Effector memory CD8-positive, alpha-beta T cell (primary cell): Measurements from ENCODE around the gene OTOR.

ENCODE experiments used
- ATAC-seq: fragments of 150-1000 bp; cut with Tn5 transposase; replicated peaks from 2 replicates; pipeline ENCODE4 v1.10.0; 2021; ENCODE audit warnings: mild to moderate bottlenecking, moderate library complexity
- DNase-seq, 3 experiments: peaks; one replicate each; pipeline ENCODE4 v3.0.0; 2021
- H3K27ac Mint-ChIP-seq, 2 donors: one replicate each; pipeline ENCODE4 v1.8.0; 2022; ENCODE audit warnings: mild to moderate bottlenecking in 2 of 2, mixed read lengths in 2 of 2, moderate library complexity in 2 of 2
- H3K27me3 Mint-ChIP-seq, 2 donors: one replicate each; pipeline ENCODE4 v1.8.0; 2022; ENCODE audit warnings: mixed read lengths in 2 of 2
- H3K36me3 Mint-ChIP-seq: one replicate; pipeline ENCODE4 v1.8.0; 2022; ENCODE audit warnings: mild to moderate bottlenecking, moderate library complexity, mixed read lengths; ENCODE audit not compliant: insufficient read depth
- H3K4me1 Mint-ChIP-seq, 2 donors: one replicate each; pipeline ENCODE4 v1.8.0; 2022; ENCODE audit warnings: low read depth in 2 of 2, mixed read lengths in 2 of 2
- H3K4me3 Mint-ChIP-seq, 2 donors: one replicate each; pipeline ENCODE4 v1.8.0; 2022; ENCODE audit warnings: mild to moderate bottlenecking in 2 of 2, mixed read lengths in 2 of 2, moderate library complexity in 2 of 2
- H3K9me3 Mint-ChIP-seq, 2 donors: one replicate each; pipeline ENCODE4 v1.8.0; 2022; ENCODE audit warnings: mixed read lengths in 2 of 2

Gene OTOR

DNA sequence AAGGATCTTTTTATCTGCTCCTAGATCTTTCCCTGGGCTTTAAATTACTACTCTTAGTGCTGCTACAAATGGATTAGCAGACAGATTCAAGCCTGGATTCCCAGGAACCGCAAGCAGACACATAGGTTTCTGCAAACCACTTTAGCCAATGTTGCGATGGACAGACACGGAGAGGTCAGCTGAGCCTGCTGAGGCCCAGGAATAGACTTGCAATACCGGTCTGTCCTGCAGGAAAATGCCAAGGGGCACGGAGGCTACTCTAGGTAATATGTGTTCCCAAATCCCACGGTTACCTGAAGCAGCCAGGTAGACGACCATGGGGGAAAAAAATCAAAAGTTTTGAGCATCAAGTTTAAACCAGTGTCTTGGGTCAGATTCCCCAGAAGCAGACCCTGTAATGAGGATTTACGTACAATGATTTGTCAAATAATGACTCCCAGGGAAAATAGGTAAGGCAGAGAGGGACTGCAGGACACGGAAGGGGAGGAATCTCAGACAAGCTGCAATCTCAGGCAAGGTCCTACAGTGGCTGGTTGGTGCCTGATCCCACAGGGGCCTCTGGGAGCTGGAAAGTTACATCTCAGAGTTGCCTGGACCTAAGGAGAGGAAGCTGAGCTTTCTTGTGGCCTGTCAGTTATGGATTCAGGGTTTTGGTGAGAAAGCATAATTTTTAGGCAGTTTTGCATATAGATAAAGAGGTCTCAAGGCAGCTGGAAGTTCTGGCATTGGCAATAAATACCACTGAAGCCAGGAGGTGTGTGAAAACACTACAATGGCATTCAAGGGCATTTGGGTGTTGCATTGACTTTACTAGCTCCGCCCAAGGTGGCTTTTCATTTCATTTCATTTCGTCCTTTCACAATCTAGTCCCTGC, 12.5 kb downstream of the OTOR start:
- H3K27me3 Mint-ChIP-seq = peaks cover 19 to 48% of the 10 kb centered on the region in 2 donors
- no peak for DNase-seq
- no peaks in the 10 kb centered on the region for H3K36me3 Mint-ChIP-seq
- no peaks in the 10 kb centered on the region for H3K9me3 Mint-ChIP-seq
- H3K4me1 Mint-ChIP-seq = no peaks in the 10 kb centered on the region
- ATAC-seq = no peak
- H3K4me3 Mint-ChIP-seq = no peak overlapping the region
- no peak overlapping the region for H3K27ac Mint-ChIP-seq

DNA sequence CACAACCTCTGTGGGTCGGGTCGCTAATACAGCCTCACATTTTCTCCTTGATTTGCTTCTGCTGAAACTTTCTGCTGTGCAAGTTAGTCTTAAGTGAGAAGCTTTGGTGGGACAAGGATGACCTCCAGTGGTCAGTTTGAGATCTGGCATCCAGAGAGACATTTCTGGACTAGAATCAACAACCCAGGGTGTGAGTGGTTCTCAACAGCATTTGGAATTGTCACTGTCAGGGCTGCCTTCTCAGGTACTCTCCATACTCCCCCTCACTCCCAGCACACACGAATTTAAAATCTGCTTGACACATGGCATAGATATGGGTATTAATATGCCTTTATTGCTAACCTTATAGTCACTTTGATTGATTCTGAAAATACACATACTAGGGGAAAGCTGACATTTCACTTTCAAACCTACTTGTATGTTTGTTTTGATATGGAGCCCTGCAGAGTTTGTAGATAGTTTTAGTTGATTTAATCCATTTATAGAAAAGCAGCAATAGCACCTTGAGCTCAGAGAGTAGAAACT, 13.2 kb downstream of the OTOR start:
- ATAC-seq = peak; percentile 72
- Mint-ChIP-seq H3K4me3 (no peak overlapping the region), H3K9me3 (no peaks in the 10 kb centered on the region), H3K4me1 (no peaks in the 10 kb centered on the region), H3K27ac (no peak overlapping the region), H3K36me3 (no peaks in the 10 kb centered on the region), H3K27me3 (peaks cover 25 to 55% of the 10 kb centered on the region in 2 donors)
- peak; percentile 34 to 49 (median 48) for DNase-seq

DNA sequence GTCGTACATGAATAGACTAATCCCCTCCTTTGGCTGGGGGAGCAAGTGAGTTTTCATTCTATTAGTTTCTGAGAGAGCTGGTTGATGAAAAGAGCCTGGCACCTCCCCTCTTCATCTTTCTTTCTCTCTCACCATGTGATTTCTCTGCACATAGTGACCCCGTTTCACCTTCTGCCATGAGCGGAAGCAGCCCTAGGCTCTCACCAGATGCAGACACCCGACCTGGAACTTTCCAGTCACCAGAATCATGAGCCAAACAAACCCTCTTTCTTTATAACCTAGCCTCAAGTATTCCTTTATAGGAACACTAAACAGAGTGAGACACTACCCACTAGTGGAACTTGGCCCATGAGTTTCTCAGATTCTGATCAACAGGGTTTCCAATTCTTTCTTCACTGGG, 16.4 kb downstream of the OTOR start:
- no peak overlapping the region for H3K27ac Mint-ChIP-seq
- no peaks in the 10 kb centered on the region for H3K36me3 Mint-ChIP-seq
- H3K9me3 Mint-ChIP-seq = no peaks in the 10 kb centered on the region
- no peak for DNase-seq
- ATAC-seq = no peak
- no peak overlapping the region for H3K4me3 Mint-ChIP-seq
- peaks cover 32 to 74% of the 10 kb centered on the region in 2 donors for H3K27me3 Mint-ChIP-seq
- H3K4me1 Mint-ChIP-seq = no peaks in the 10 kb centered on the region

- H3K27me3 Mint-ChIP-seq = peaks cover 20 to 27% of the 10 kb centered on the region in 2 donors
- peaks cover 0 to 1% of the 10 kb centered on the region in 2 donors for H3K9me3 Mint-ChIP-seq
- no peak overlapping the region for H3K4me3 Mint-ChIP-seq
- no peak overlapping the region for H3K27ac Mint-ChIP-seq
- DNase-seq (no peak), ATAC-seq (no peak)
- H3K36me3 Mint-ChIP-seq = no peaks in the 10 kb centered on the region
- H3K4me1 Mint-ChIP-seq = no peaks in the 10 kb centered on the region
These were observed 23.1 kb downstream of the OTOR start for GRCh38 chr20:16771213-16771612.

- ATAC-seq (no peak), DNase-seq (no peak)
- H3K27me3 Mint-ChIP-seq = peaks cover 0 to 25% of the 10 kb centered on the region in 2 donors
- peaks cover 0 to 1% of the 10 kb centered on the region in 2 donors for H3K9me3 Mint-ChIP-seq
- H3K4me1 Mint-ChIP-seq = no peaks in the 10 kb centered on the region
- H3K4me3 Mint-ChIP-seq = no peak overlapping the region
- H3K27ac Mint-ChIP-seq = no peak overlapping the region
- no peaks in the 10 kb centered on the region for H3K36me3 Mint-ChIP-seq
These were observed 27.8 kb downstream of the OTOR start for GRCh38 chr20:16775961-16776360.

DNA sequence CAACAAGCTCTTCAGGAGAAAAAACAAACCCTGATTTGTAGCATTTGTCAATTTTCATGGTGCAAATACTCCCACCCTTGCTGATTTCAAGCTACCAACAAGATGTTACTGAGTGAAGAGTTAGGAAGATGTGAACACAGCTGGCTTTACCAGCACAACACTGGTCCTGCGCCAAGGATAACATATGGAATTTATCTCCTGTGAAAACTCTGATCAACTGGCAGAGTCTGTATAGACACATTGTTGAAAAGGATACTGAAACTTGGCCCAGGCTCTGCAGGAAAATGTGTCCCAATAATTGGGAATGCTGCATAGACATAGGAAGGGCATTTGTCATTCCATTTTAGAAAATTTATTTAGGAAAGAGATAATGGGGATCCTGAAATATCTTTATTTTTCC, 29.0 kb downstream of the OTOR start:
- Mint-ChIP-seq H3K36me3 (no peaks in the 10 kb centered on the region), H3K27me3 (peaks cover 0 to 25% of the 10 kb centered on the region in 2 donors), H3K4me3 (no peak overlapping the region), H3K27ac (no peak overlapping the region), H3K4me1 (no peaks in the 10 kb centered on the region), H3K9me3 (peaks cover 0 to 1% of the 10 kb centered on the region in 2 donors)
- ATAC-seq = no peak
- no peak for DNase-seq

- no peak overlapping the region for H3K4me3 Mint-ChIP-seq
These were observed 30.0 kb downstream of the OTOR start for GRCh38 chr20:16778159-16778558.

GRCh38 chr20:16781496-16781895, 33.3 kb downstream of the OTOR start:
- Mint-ChIP-seq H3K9me3 (peaks cover 3 to 14% of the 10 kb centered on the region in 2 donors), H3K27me3 (peaks cover 26 to 30% of the 10 kb centered on the region in 2 donors), H3K4me1 (no peaks in the 10 kb centered on the region), H3K27ac (no peak overlapping the region), H3K4me3 (no peak overlapping the region), H3K36me3 (no peaks in the 10 kb centered on the region)
- ATAC-seq (no peak), DNase-seq (no peak)

More at GRCh38 chr20:16778159-16778558, 30.0 kb downstream of the OTOR start:
- H3K9me3 Mint-ChIP-seq = peaks cover 5 to 10% of the 10 kb centered on the region in 2 donors
- H3K27me3 Mint-ChIP-seq = peaks cover 9 to 31% of the 10 kb centered on the region in 2 donors
- no peak for DNase-seq
- no peaks in the 10 kb centered on the region for H3K36me3 Mint-ChIP-seq
- H3K4me1 Mint-ChIP-seq = no peaks in the 10 kb centered on the region
- no peak for ATAC-seq
- H3K27ac Mint-ChIP-seq = no peak overlapping the region

- no peak overlapping the region for H3K4me3 Mint-ChIP-seq
- H3K27ac Mint-ChIP-seq = no peak overlapping the region
- H3K27me3 Mint-ChIP-seq = peaks cover 39 to 42% of the 10 kb centered on the region in 2 donors
- no peaks in the 10 kb centered on the region for H3K4me1 Mint-ChIP-seq
- no peaks in the 10 kb centered on the region for H3K36me3 Mint-ChIP-seq
- DNase-seq (no peak), ATAC-seq (no peak)
- peaks cover 3 to 14% of the 10 kb centered on the region in 2 donors for H3K9me3 Mint-ChIP-seq
These were observed 37.1 kb downstream of the OTOR start for GRCh38 chr20:16785226-16785625.
